GM18873 (cell line): ENCODE data around the gene SGMS1.
A peak's percentile ranks its signal among the peaks of the same experiment; 100 is the strongest.

Experiments
- ATAC-seq: cut with Tn5 transposase; IDR thresholded peaks from one replicate; pipeline ENCODE4 v1.9.1; 2021; ENCODE audit warnings: mild to moderate bottlenecking, moderate library complexity, moderate number of reproducible peaks; ENCODE audit not compliant: unreplicated experiment, low FRiP score

SGMS1 gene

DNA sequence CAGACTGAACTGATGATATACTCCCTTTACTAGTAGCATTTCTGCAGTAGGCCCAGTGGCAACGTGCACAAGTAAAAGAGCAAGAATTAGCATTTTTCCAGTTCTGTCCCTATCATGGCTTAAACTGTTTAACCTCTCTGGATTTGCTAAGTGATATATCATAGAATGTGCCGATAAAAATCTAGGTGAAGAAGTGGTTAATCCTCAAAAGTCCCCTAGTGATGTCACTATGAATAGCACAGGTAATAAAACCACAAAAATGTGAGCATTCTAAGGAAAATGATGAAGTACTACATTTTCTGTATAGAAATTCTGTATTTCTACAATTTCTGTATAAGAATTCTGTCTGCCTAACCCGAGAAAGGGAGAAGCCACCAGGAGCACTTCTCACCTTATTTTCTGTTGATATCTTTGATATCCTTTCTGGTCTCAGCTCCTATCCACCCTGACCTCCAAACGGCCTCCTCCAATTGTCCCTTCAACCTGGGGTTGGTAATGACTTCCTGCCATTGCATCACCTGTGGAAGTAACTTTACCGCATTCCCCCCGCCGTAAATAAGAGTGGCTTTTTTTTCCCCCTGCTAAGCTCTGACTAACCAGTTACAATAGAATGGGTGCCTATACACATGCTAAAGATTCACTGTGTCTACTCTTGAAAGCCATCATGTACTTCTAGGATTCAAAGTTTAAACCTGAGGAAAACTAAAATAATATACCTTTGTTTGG is 216.5 kb downstream of the SGMS1 start:
- ATAC-seq, result no peak

DNA sequence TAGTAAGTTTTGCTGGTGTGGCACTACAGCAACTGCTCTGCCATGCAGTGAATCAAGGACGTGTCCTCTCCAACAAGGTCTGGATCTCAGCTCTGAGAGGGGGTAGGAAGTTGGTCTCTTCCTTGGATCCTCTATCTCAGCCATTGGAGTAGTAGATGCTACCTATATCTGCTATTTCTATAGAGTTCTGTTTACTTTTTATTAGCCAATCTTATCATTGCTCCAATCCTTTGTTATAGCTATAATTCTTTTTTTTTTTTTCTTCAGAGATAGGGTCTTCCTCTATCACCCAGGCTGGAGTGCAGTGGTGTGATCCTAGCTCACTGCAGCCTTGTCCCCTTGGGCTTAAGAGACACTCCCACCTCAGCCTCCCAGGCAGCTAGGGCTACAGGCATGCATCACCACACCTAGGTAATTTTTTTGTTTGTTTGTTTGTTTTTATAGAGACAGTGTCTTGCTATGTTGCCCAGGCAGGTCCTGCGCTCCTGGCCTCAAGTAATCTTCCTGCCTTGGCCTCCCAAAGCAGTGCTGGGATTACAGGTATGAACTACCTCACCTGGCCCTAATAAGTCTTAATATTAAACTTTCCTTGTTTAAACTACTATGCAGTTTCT is 217.2 kb downstream of the SGMS1 start:
- ATAC-seq, result no peak

GRCh38 chr10:50405723-50406122 is 218.0 kb downstream of the SGMS1 start:
- no peak for ATAC-seq

DNA sequence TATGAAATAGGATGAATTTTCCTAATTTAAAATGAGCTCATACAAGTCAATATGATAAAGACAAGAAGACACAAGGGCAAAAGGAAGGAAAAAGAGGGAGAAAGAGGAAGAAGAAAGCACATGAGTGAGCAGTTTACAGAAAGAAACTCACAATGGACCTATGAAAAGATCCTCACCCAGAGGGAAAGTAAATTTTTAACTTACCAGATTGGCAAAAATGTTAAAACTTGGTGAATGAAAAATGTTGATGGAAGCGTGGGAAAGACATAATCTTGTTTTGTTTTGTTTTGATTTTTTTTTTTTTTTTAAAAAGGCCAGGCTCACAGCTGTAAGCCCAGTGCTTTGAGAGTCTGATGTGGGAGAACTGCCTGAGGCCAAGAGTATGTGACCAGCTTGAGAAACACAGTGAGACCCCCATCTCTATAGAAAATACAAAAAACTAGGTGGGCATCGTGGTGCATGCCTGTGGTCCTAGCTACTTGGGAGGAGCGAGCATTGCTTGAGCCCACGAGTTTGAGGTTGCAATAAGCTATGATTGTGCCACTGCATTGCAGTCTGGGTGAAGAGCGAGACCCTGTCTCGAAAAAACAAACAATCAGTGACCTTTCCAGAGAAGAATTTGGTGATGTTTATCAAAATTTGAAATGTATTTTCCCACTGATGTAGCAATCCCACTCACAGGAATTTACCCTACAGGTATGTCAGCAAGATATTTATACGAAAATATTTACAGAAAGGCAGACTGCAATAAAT is 219.6 kb downstream of the SGMS1 start:
- no peak for ATAC-seq

- ATAC-seq, result no peak
Measured at GRCh38 chr10:50403074-50403473, 220.7 kb downstream of the SGMS1 start.

DNA sequence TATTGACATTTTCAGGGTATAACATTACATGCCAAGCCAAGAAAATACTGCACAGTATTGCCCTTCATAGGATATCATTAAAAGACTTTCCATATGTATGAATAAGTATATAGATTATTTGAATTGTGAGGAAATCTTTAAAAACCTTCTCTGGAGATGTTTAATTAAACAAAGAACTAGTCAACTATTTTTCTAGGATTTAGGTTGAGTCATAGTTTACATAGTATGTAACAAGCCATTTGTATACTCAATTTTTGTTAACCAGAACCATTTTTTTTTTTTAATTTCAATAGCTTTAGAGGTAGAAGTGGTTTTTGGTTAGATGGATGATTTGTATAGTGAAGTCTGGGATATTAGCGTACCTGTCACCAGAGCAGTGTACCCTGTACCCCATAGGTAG is 221.3 kb downstream of the SGMS1 start:
- ATAC-seq, result no peak

GRCh38 chr10:50400694-50401093 is 223.1 kb downstream of the SGMS1 start:
- no peak for ATAC-seq

- no peak for ATAC-seq
Measured at GRCh38 chr10:50398823-50399222, 224.9 kb downstream of the SGMS1 start.

DNA sequence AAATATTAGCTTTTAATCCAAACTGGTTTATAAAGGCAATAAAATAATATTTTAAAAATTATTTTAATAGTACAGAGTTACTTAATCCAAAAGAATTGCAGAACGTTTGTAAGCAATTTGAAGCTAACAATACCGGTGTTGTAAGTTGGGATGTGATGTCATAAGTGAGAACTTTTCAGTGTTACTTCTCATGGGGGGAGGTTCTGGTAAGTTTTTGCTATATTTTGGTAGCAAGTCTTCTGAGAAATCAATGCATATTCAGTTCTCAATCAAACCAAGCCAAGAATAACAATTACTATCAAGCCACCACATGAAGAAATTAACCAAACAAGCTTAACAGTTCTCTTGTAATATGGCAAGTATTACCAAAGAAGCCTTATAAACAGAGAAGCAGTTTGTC is 225.4 kb downstream of the SGMS1 start:
- ATAC-seq, result no peak

DNA sequence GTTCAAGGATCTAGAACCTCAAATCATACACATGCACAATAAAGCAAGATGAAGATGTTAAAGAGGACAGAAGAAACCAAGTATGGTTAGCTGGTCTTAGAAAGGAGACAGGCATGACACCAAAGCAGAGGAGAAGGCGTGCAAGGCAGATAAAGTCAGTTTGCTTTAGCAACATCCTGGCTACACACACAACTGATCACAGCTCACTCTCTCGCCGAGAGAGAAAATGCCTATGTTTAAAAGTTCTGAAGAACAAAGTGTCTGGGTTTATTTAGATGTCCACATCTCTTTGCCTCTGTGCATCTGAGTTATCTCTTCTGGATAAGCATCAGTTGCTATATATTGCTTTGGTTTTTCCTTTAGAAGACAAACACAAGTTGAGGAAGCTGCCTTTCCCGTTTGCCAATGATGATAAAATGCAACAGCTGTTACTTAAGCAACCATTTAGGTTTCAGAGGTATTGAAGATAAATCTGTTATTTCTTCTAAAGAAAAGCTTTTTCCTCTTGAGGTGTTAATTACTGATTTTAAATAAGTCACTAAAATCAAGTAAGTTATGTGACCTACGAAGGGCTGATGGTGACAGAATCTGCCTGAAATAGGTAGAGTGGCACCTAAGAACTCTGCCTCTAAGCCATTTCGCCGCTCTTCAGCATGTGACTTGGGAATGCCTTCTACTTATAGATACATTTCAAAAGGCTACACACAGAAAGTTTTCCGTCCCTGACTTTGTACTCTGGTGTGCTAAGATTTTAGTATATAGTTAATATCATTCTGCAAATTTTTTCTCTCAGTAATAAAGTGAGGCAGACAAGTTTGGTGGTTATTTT is 226.2 kb downstream of the SGMS1 start:
- peak; percentile 30 for ATAC-seq

- peak; percentile 59 for ATAC-seq
Measured at GRCh38 chr10:50396491-50397311, 227.1 kb downstream of the SGMS1 start.

GRCh38 chr10:50395851-50396250 is 227.9 kb downstream of the SGMS1 start:
- ATAC-seq, result no peak

DNA sequence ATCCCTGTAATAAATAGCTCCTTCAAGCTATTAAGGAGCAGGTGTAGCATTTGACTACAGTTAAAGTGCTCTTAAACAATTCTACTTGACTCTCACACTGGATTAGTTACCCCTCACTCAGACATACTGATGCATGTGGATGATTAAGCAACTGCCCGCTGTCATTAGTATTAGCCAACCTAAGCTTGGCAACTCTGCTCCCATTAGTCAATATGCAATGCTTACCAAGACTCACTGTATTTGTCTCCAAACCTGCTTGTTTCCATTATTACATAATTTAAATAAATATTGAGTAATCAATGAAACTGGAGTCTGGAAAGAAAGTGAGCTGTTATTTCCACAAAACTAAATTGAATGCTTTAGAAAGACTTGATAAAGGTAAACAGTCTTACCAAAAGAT is 228.5 kb downstream of the SGMS1 start:
- no peak for ATAC-seq

DNA sequence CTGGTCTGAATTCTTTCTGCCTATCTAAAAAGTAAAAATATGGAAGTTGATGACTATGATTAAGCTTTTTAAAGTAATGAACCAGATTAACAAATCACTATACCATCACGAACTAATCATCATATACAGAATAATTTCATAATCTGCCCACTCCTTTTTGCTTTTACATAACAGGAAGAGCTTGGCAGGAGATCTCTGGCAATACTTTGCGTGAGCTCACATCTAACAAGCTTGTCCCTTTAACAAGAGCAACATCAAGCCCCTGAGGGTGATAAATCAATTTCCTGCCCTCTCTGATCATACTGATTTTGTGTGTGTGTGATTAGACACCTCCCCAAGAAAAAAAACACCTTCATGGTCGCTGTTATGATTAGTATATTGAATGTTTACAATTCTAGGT is 228.9 kb downstream of the SGMS1 start:
- no peak for ATAC-seq

DNA sequence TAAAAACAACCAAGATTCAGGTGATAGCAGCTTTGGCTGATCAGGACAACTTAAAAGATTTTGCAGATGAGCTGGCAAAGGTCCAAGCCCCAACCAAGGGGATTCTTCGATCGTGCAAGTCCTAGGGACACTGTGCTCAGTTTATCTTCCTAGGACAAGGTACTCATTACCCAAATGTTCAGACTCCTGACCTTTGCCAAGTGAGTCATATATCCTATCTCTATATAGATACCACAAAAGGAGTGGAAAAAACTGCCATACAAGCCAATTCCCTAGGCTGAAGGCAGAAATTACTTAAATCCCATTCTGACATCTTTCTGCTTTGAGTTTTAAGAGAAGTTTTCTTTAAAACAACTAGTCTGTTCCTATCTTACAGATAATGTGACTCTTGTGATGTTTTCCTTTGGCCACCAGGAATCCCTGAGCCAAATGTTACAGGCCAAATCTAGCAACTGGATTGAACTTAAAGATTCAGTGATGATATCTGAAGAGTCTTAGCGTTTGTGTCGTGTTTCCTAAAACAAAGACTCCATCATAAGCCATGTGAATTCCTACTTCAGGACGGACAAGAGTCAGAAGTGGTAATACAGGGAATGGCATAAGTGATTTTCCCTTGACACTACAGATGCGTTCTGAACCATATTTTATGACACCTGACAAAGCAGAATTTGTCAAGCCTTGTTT is 229.8 kb downstream of the SGMS1 start:
- no peak for ATAC-seq

DNA sequence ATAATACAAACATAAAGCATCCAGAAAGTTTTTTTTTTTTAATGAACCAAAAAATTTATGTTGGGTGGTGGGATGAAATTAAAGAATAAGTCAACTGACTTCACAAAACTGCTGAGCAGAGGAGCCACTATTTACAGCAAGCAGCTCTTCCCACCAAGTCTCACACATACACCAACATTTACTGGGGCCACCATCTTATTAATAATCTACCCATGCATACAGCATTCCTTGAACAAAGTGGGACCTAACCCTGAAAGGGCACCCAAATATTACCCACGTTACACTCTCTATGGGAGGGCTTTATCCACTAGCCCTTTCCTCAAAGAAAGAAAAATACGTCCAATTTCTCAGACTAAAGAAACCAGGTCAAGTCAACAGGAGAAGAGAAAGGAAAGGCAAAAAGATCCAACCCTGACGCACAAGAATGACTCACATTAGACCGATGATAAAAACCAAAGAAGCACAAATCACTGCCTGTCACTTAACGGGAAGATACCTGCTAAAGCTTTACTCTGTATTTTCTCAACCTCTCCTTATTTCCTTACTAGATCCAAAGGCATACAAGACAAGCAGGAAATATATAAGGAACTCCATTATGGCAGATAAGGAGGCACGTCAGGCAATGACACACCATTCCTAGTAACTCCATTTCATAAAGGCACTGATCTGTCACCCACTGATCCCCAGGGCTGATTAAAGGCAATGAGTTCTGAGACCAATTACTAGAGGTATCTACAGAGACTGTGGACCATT is 230.6 kb downstream of the SGMS1 start:
- ATAC-seq, result no peak

DNA sequence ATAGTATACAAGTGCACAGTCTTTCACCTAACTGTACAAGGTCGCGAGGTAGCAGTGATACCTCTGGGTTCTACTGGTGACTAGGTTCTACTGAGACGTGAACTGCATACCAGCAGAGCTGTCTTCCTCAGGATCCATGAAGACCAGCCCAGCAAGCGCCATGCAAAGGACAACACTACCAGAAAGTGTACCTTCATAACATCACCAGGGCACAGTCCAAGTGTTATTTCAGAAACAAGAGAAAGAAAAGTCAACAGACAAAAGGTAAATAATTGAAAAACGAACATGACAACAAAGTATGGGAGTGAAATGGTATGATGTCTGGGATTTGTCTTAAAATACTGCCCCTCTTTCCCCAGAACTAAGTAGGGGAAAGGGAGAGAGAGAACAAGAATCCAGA is 231.3 kb downstream of the SGMS1 start:
- no peak for ATAC-seq

DNA sequence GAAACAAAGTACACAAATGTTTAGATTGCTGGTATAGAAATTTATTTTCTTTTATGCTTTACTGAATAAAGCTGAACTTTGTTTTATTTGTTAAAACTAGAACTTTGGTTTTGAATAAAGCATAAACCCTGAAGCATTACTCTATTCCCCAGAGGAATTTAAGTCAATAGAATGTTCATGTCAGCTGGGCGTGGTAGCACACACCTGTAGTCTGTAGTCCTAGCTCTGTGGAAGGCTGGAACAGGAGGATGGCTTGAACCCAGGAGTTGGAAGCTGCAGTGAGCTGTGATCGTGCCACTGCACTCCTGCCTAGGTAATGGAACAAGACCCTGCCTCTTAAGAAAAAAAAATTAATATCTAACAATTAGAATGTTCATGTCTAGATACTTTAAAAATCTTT is 233.5 kb downstream of the SGMS1 start:
- ATAC-seq, result no peak

- no peak for ATAC-seq
Measured at GRCh38 chr10:50388181-50388580, 235.6 kb downstream of the SGMS1 start.
